A549 (cell line): ENCODE results near the gene BIRC5. TPM values are rescaled to one million over a fixed set of nuclear protein-coding genes. Genes with fewer than 3 reads are reported as not detected.

Experiments used
- ATAC-seq, 2 experiments: fragments of 200-7000 bp in 1 of 2; fragments of >200 bp in 1 of 2; cut with Nextera tagmentation in 1 of 2; cut with Tn5 transposase in 1 of 2; 3 replicates each; pipeline versions ENCODE4 v1.8.0 to v1.9.1; 2018 to 2020; ENCODE audit warnings: mild to moderate bottlenecking in 1 of 2, moderate library complexity in 1 of 2
- CTCF ChIA-PET: fragments of 300-600 bp; sonication (Branson Sonifier 250); formaldehyde crosslinking; extraction: SDS; loops from one replicate; lab custom pipeline; 2021; ENCODE audit warnings: antibody characterized with exemption, inconsistent platforms; lab: Yijun Ruan, JAX
- POLR2A ChIA-PET: fragments of 350-600 bp; formaldehyde crosslinking; extraction: SDS; loops from one replicate; lab custom pipeline; 2021; ENCODE audit warnings: antibody characterized with exemption, inconsistent platforms; lab: Yijun Ruan, JAX
- DNase-seq, 2 experiments: peaks; one replicate each; pipeline versions ENCODE4 v3.0.0 to v3.0.0-alpha.2; 2011 to 2016; ENCODE audit warnings: low read depth in 1 of 2, low spot score in 1 of 2
- FAIRE-seq: peaks from 2 replicates; lab custom pipeline; 2011; peaks lifted over from hg19 to GRCh38; lab: Jason Lieb, UNC
- H3K27ac ChIP-seq, 2 experiments: fragments of >200 bp; sonication (Bioruptor Twin); formaldehyde crosslinking; 3 replicates each; pipeline ENCODE4 v1.5.1; 2016 to 2017
- H3K4me1 ChIP-seq: fragments of >200 bp; sonication (Bioruptor Twin); formaldehyde crosslinking; 3 replicates; pipeline ENCODE4 v1.6.1; 2016
- H3K4me2 ChIP-seq: fragments of >200 bp; sonication (Bioruptor Twin); formaldehyde crosslinking; 3 replicates; pipeline ENCODE4 v1.6.1; 2016
- H3K4me3 ChIP-seq: fragments of >200 bp; sonication (Bioruptor Twin); formaldehyde crosslinking; 3 replicates; pipeline ENCODE4 v1.5.1; 2016
- H3K9me3 ChIP-seq: fragments of >200 bp; sonication (Bioruptor Twin); formaldehyde crosslinking; 3 replicates; pipeline ENCODE4 v1.6.1; 2016
- BCL3 ChIP-seq: fragments of >200 bp; sonication (Bioruptor Twin); formaldehyde crosslinking; IDR thresholded peaks from 3 replicates; pipeline ENCODE4 v1.6.1; 2016
- BHLHE40 ChIP-seq: IDR thresholded peaks from 2 replicates; pipeline ENCODE4 v1.6.1; 2012; ENCODE audit warnings: low read depth, low read length, inconsistent platforms
- CBX8 ChIP-seq: fragments of 200-600 bp; sonication (generic); IDR thresholded peaks from 2 replicates; pipeline ENCODE4 v1.6.1; 2016
- CHD4 ChIP-seq: fragments of 200-600 bp; sonication (generic); IDR thresholded peaks from 2 replicates; pipeline ENCODE4 v1.6.1; 2016; ENCODE audit warnings: antibody characterized with exemption, mild to moderate bottlenecking, borderline replicate concordance
- EHF ChIP-seq: fragments of 250-450 bp; sonication (Bioruptor Pico); IDR thresholded peaks from 2 replicates; pipeline ENCODE4 v1.5.0; 2020; ENCODE audit warnings: mild to moderate bottlenecking
- ELK1 ChIP-seq: fragments of 150-350 bp; IDR thresholded peaks from 2 replicates; pipeline ENCODE4 v1.6.1; 2014; ENCODE audit warnings: low read depth, mild to moderate bottlenecking, low read length
- ESRRA ChIP-seq: fragments of 150-350 bp; IDR thresholded peaks from 2 replicates; pipeline ENCODE4 v1.6.1; 2014; ENCODE audit warnings: mild to moderate bottlenecking, low read length, borderline replicate concordance
- FOSB ChIP-seq: fragments of 250-450 bp; sonication (Bioruptor Pico); IDR thresholded peaks from 2 replicates; pipeline ENCODE4 v1.5.0; 2020; ENCODE audit warnings: mild to moderate bottlenecking, moderate library complexity
- FOXS1 ChIP-seq: fragments of 250-450 bp; sonication (Bioruptor Pico); IDR thresholded peaks from 2 replicates; pipeline ENCODE4 v1.5.0; 2020; ENCODE audit warnings: mild to moderate bottlenecking, moderate library complexity
- HEYL ChIP-seq: fragments of 250-450 bp; sonication (Bioruptor Pico); IDR thresholded peaks from 2 replicates; pipeline ENCODE4 v1.8.0; 2021; ENCODE audit warnings: mild to moderate bottlenecking, moderate library complexity
- HMGXB4 ChIP-seq: fragments of 250-450 bp; sonication (Bioruptor Pico); IDR thresholded peaks from 2 replicates; pipeline ENCODE4 v1.5.0; 2021; ENCODE audit warnings: mild to moderate bottlenecking, moderate library complexity, borderline replicate concordance
- HOXB5 ChIP-seq: fragments of 250-450 bp; sonication (Bioruptor Pico); IDR thresholded peaks from 2 replicates; pipeline ENCODE4 v1.5.0; 2020; ENCODE audit warnings: mild to moderate bottlenecking, moderate library complexity
- JUN ChIP-seq, 2 experiments: fragments of >200 bp; sonication (Bioruptor Twin); formaldehyde crosslinking; IDR thresholded peaks; 2 replicates in 1 of 2; 3 replicates in 1 of 2; pipeline ENCODE4 v1.6.1; 2016 to 2017
- KDM5A ChIP-seq: fragments of 200-600 bp; sonication (generic); IDR thresholded peaks from 2 replicates; pipeline ENCODE4 v1.6.1; 2016; ENCODE audit warnings: antibody characterized with exemption, mild to moderate bottlenecking
- MAZ ChIP-seq: fragments of 150-350 bp; IDR thresholded peaks from 2 replicates; pipeline ENCODE4 v1.6.1; 2014; ENCODE audit warnings: antibody characterized with exemption, low read depth, low read length, borderline replicate concordance
- MYC ChIP-seq: IDR thresholded peaks from 2 replicates; pipeline ENCODE4 v1.6.1; 2012; ENCODE audit warnings: mild to moderate bottlenecking, inconsistent platforms, low read length, improper control_type of control experiment, borderline replicate concordance
- NFE2L2 ChIP-seq: fragments of 150-350 bp; conservative IDR thresholded peaks from 2 replicates; pipeline ENCODE4 v1.6.1; 2014; ENCODE audit warnings: low read length
- PBX3 ChIP-seq: IDR thresholded peaks from 2 replicates; pipeline ENCODE4 v1.6.1; 2012
- RAD21 ChIP-seq, 2 experiments: fragments of >200 bp in 1 of 2; sonication (Bioruptor Twin) in 1 of 2; formaldehyde crosslinking in 1 of 2; IDR thresholded peaks in 1 of 2; conservative IDR thresholded peaks in 1 of 2; 2 replicates in 1 of 2; 3 replicates in 1 of 2; pipeline ENCODE4 v1.6.1; 2012 to 2018; ENCODE audit warnings: inconsistent platforms in 1 of 2
- TFCP2L1 ChIP-seq: fragments of 250-450 bp; sonication (Bioruptor Pico); IDR thresholded peaks from 2 replicates; pipeline ENCODE4 v1.5.0; 2021; ENCODE audit warnings: mild to moderate bottlenecking
- USF2 ChIP-seq: fragments of 450-650 bp; IDR thresholded peaks from 2 replicates; pipeline ENCODE4 v1.6.1; 2014; ENCODE audit warnings: antibody characterized with exemption
- WGBS: methylation state at CpG from one replicate; pipeline ENCODE4 v1.1.6; 2017; ENCODE audit errors: missing lambda C conversion rate; 5-methylcytosine and 5-hydroxymethylcytosine counted together
- polyA plus RNA-seq, 4 experiments: library from polyadenylated mRNA; depleted of rRNA in 3 of 4; stranded (reverse); fragments of >200 nt; fragmentation: RNase III in 1 of 4; extraction: RNeasy Plus Mini Kit Qiagen cat#74134 plus additional on column Dnase treatment in 1 of 4; gene quantifications; 2 replicates in 3 of 4; 3 replicates in 1 of 4; pipeline ENCODE4 v1.2.3, GENCODE V29; 2011 to 2017

The BIRC5 gene
- polyA plus RNA-seq, 2 of the 4 experiments (the other 2 are of a cell fraction): 51.9 to 109 TPM

- ChIA-PET POLR2A (no interaction called here), CTCF (interaction anchor here (0.5 to 5.4 kb wide), 5 partner anchors 9 to 1480 kb away, joined by 3 to 40 read pairs (median 4); no protein-coding TSS in a partner anchor)
- FAIRE-seq: no peak
- ATAC-seq: no peak
- DNase-seq: no peak
- TF ChIP-seq HEYL (no peak), FOSB (no peak), BHLHE40 (no peak), MYC (no peak), HOXB5 (CRISPR knock-in tag) (no peak), MAZ (no peak), CBX8 (no peak), CHD4 (no peak), ESRRA (no peak), KDM5A (no peak), ELK1 (no peak), PBX3 (no peak), TFCP2L1 (CRISPR knock-in tag) (no peak), HMGXB4 (CRISPR knock-in tag) (no peak)
- TF ChIP-seq, all 56 proteins: peak for 0
- peaks cover 12% of the 10 kb centered on the region for H3K4me1 ChIP-seq
- 80% methylated on average over 8 of the region's 9 CpGs for WGBS
- no peak overlapping the region for H3K4me3 ChIP-seq
- H3K27ac ChIP-seq: no peak overlapping the region
- H3K4me2 ChIP-seq: no peak overlapping the region
- H3K9me3 ChIP-seq: no peaks in the 10 kb centered on the region
Measured at GRCh38 chr17:78263736-78264340, 49.8 kb downstream of the BIRC5 start.

- H3K4me1 ChIP-seq: peaks cover 20% of the 10 kb centered on the region
- 72% methylated on average over 5 of the region's 5 CpGs for WGBS
- DNase-seq: no peak
- TF ChIP-seq EHF (CRISPR knock-in tag) (no peak), FOSB (no peak)
- TF ChIP-seq, all 56 proteins: peak for 0
- POLR2A ChIA-PET: no interaction called here
- no peaks in the 10 kb centered on the region for H3K9me3 ChIP-seq
- CTCF ChIA-PET: interaction anchor here (0.7 to 5.4 kb wide), 5 partner anchors 10 to 1562 kb away, joined by 3 to 40 read pairs (median 4); no protein-coding TSS in a partner anchor
- no peak for ATAC-seq
- H3K4me2 ChIP-seq: no peak overlapping the region
- FAIRE-seq: no peak
- no peak overlapping the region for H3K27ac ChIP-seq
- H3K4me3 ChIP-seq: no peak overlapping the region
Measured at GRCh38 chr17:78264590-78264989, 50.5 kb downstream of the BIRC5 start.

- Histone ChIP-seq H3K9me3 (no peaks in the 10 kb centered on the region), H3K4me3 (no peak overlapping the region), H3K4me2 (no peak overlapping the region), H3K27ac (no peak overlapping the region), H3K4me1 (peaks cover 25% of the 10 kb centered on the region)
- DNase-seq: no peak
- ChIA-PET POLR2A (no interaction called here), CTCF (interaction anchor here (0.7 to 5.4 kb wide), 3 partner anchors 10 to 1562 kb away, joined by 4 to 40 read pairs (median 7); no protein-coding TSS in a partner anchor)
- FAIRE-seq: no peak
- ATAC-seq: no peak
- TF ChIP-seq BCL3 (no peak), RAD21 (conservative IDR thresholded peaks at IDR 0.05 in 1 of 2, IDR thresholded peaks at IDR 0.05 in 1 of 2) (no peak), NFE2L2 (no peak), MYC (no peak), FOXS1 (CRISPR knock-in tag) (no peak), MAZ (no peak), FOSB (no peak), USF2 (no peak), JUN (IDR thresholded peaks at IDR 0.05) (no peak)
- WGBS: 94% methylated on average over 10 of the region's 10 CpGs
Measured at GRCh38 chr17:78265121-78265520, 51.1 kb downstream of the BIRC5 start.
